ENCODE results near the gene GLMP. TPM values are rescaled to one million over a fixed set of nuclear protein-coding genes. Genes with fewer than 3 reads are reported as not detected.

GLMP gene
- total RNA-seq, 2 experiments from 2014 or later, result 10.0 to 10.1 TPM

DNA sequence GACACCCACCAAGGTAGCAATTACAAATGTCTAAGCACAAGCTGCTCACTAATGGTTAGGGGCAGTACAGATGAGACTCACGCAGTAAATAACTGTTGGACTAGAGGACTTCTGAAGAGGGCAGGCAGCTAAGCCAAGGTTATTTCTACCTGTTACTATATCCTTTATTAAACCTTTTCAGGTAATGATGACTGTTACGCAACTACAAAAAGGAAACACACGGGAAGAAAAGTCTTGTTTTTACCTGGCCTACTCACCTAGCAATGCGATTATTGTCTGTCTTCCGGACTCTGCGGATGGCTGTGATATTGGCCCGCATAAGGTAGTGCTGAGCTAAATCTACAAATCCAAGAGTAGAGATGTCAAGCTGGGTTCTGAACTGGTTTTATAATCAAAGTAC is 21.4 kb upstream of the GLMP start:
- intact Hi-C loops (cut with micrococcal nuclease), result loop anchor here (5.0 kb wide), 2 partner anchors 55 to 90 kb away; no protein-coding TSS in a partner anchor
- Mint-ChIP-seq H3K27ac (no peak overlapping the region), H3K9me3 (no peaks in the 10 kb centered on the region), H3K36me3 (ENCODE audit: low read depth) (peaks cover 50% of the 10 kb centered on the region), H3K27me3 (ENCODE audit: low read depth) (no peaks in the 10 kb centered on the region), H3K4me3 (no peak overlapping the region), H3K4me1 (ENCODE audit: low read depth) (no peaks in the 10 kb centered on the region)
- CTCF ChIA-PET, result interaction anchor here (1.0 to 1.7 kb wide), 3 partner anchors 18 to 175 kb away, joined by 3 to 6 read pairs (median 5); partner anchors contain the start of gene TMEM79
- no peak for DNase-seq

DNA sequence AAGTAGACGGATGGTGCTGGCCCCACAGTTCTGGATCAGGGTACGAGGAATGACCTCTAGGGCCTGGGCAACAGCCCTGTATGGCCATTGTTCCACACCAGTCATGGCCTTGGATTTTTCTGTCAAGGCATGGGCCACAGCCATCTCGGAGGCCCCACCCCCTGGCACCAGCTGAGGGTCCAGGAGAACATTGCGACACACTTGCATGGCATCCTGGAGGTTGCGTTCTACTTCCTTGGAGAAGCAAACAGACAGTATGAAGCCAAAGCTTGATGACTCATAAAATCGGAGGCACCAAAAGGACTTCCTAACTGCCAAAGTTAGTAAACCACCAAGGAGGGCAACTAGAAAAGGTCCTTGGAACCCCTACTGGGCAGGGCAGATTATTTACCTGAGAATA is 15.5 kb upstream of the GLMP start:
- H3K27me3 Mint-ChIP-seq (ENCODE audit: low read depth), result no peaks in the 10 kb centered on the region
- H3K9me3 Mint-ChIP-seq, result no peaks in the 10 kb centered on the region
- H3K27ac Mint-ChIP-seq, result no peak overlapping the region
- intact Hi-C loops (cut with micrococcal nuclease), result no loop called here
- CTCF ChIA-PET, result interaction anchor here (1.5 kb wide), 1 partner anchor 9 kb away, joined by 3 read pairs; no protein-coding TSS in a partner anchor
- no peaks in the 10 kb centered on the region for H3K4me1 Mint-ChIP-seq (ENCODE audit: low read depth)
- no peak overlapping the region for H3K4me3 Mint-ChIP-seq
- no peak for DNase-seq
- H3K36me3 Mint-ChIP-seq (ENCODE audit: low read depth), result peaks cover 35% of the 10 kb centered on the region

GRCh38 chr1:156308078-156308477 is 12.6 kb upstream of the GLMP start:
- DNase-seq, result no peak
- no peaks in the 10 kb centered on the region for H3K27me3 Mint-ChIP-seq (ENCODE audit: low read depth)
- H3K9me3 Mint-ChIP-seq, result no peaks in the 10 kb centered on the region
- H3K27ac Mint-ChIP-seq, result no peak overlapping the region
- H3K4me3 Mint-ChIP-seq, result no peak overlapping the region
- intact Hi-C loops (cut with micrococcal nuclease), result no loop called here
- H3K4me1 Mint-ChIP-seq (ENCODE audit: low read depth), result no peaks in the 10 kb centered on the region
- CTCF ChIA-PET, result interaction anchor here (3.3 kb wide), 1 partner anchor 11 kb away, joined by 15 read pairs; no protein-coding TSS in a partner anchor
- H3K36me3 Mint-ChIP-seq (ENCODE audit: low read depth), result peaks cover 31% of the 10 kb centered on the region

DNA sequence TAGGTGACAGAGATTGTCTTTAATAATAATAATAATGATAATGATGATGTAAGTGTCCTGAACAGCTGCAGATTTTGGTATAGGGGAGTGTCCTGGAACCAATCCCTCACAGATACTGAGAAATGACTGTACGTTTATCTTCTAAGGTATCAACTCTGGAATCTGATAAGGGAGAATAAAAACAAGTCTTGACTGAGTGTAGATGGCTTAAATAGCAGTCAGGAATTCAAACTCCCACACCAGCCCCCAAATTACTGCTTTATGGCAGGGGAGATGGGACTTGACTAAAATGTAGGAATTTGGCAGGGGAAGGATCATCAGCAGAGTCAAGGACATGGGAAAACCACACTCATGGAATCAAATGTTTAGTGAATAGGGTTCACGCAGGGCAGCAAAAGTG is 9.7 kb upstream of the GLMP start:
- H3K27ac Mint-ChIP-seq, result no peak overlapping the region
- H3K9me3 Mint-ChIP-seq, result no peaks in the 10 kb centered on the region
- peaks cover 19% of the 10 kb centered on the region for H3K36me3 Mint-ChIP-seq (ENCODE audit: low read depth)
- H3K4me1 Mint-ChIP-seq (ENCODE audit: low read depth), result no peaks in the 10 kb centered on the region
- CTCF ChIA-PET, result interaction anchor here (0.7 to 0.9 kb wide), 2 partner anchors 23 to 222 kb away, joined by 3 read pairs; partner anchors contain the start of gene SMG5
- DNase-seq, result no peak
- no peaks in the 10 kb centered on the region for H3K27me3 Mint-ChIP-seq (ENCODE audit: low read depth)
- intact Hi-C loops (cut with micrococcal nuclease), result no loop called here
- H3K4me3 Mint-ChIP-seq, result no peak overlapping the region

DNA sequence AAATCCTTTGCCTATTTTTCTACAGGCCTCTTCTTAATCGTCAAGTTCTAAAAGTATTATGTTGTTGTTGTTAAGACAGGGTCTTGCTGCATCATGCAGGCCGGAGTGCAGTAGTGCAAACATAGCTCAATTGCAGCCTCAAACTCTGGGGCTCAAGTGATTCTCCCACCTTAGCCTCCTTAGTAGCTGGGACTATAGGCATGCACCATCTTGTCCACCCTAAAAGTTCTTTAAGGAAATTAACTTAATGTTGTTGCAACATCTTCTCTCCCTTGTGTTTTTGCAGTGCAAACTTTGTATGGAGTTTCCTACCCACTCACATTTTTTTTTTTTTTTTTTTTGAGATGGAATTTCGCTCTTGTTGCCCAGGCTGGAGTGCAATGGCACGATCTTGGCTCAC is 7.8 kb upstream of the GLMP start:
- intact Hi-C loops (cut with micrococcal nuclease), result no loop called here
- no peak for DNase-seq
- Mint-ChIP-seq H3K27me3 (ENCODE audit: low read depth) (no peaks in the 10 kb centered on the region), H3K27ac (no peak overlapping the region), H3K4me3 (no peak overlapping the region), H3K36me3 (ENCODE audit: low read depth) (peaks cover 11% of the 10 kb centered on the region), H3K9me3 (no peaks in the 10 kb centered on the region), H3K4me1 (ENCODE audit: low read depth) (no peaks in the 10 kb centered on the region)
- CTCF ChIA-PET, result no interaction called here

GRCh38 chr1:156298852-156299357 is 3.4 kb upstream of the GLMP start, which contains the start of gene VHLL:
Gene VHLL, minus strand, starts transcription at chr1:156299307. Its CDS starts 118 bp downstream, at chr1:156299189.
- CTCF ChIA-PET, result no interaction called here

GRCh38 chr1:156293895-156294294 is 1.6 kb downstream of the GLMP start:
- Mint-ChIP-seq H3K4me3 (no peak overlapping the region), H3K27me3 (ENCODE audit: low read depth) (no peaks in the 10 kb centered on the region), H3K36me3 (ENCODE audit: low read depth) (peaks cover 5% of the 10 kb centered on the region), H3K27ac (no peak overlapping the region), H3K9me3 (no peaks in the 10 kb centered on the region), H3K4me1 (ENCODE audit: low read depth) (peaks cover 18% of the 10 kb centered on the region)
- CTCF ChIA-PET, result no interaction called here
- DNase-seq, result no peak
- intact Hi-C loops (cut with micrococcal nuclease), result no loop called here

More at GRCh38 chr1:156298852-156299357, 3.4 kb upstream of the GLMP start, which contains the start of gene VHLL:
- Mint-ChIP-seq H3K4me3 (no peak within 1 kb of the TSS), H3K9me3 (no peaks in the 10 kb centered on the region), H3K4me1 (ENCODE audit: low read depth) (peaks cover 17% of the 10 kb centered on the region), H3K27me3 (ENCODE audit: low read depth) (no peaks in the 10 kb centered on the region), H3K27ac (no peak within 1 kb of the TSS), H3K36me3 (ENCODE audit: low read depth) (peaks cover 1% of the 10 kb centered on the region)
- DNase-seq, result no peak
- intact Hi-C loops (cut with micrococcal nuclease), result loop anchor here (5.0 kb wide), 1 partner anchor 38 kb away; the partner anchor contains the start of genes CCT3 and TSACC

DNA sequence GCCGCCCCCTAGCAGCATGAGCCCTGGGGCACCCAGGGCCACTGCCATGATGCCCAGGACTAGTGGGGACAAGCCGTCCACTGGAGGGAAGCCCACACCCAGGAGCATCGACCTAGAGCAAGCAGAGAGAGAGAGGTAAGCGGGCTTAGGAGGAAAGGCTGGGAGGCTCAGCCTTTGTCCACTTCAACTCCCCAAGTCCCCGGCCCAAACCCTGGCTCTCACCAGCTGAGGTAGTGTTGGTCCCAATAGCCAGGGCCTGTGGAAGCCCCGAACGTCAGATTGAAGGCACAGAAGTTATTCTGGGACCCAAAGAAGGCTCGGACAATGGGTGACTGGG is 2.4 kb downstream of the GLMP start:
- Mint-ChIP-seq H3K27ac (no peak overlapping the region), H3K4me3 (no peak overlapping the region), H3K4me1 (ENCODE audit: low read depth) (peaks cover 18% of the 10 kb centered on the region), H3K36me3 (ENCODE audit: low read depth) (peaks cover 5% of the 10 kb centered on the region), H3K9me3 (no peaks in the 10 kb centered on the region), H3K27me3 (ENCODE audit: low read depth) (no peaks in the 10 kb centered on the region)
- no peak for DNase-seq
- CTCF ChIA-PET, result no interaction called here
- intact Hi-C loops (cut with micrococcal nuclease), result no loop called here

DNA sequence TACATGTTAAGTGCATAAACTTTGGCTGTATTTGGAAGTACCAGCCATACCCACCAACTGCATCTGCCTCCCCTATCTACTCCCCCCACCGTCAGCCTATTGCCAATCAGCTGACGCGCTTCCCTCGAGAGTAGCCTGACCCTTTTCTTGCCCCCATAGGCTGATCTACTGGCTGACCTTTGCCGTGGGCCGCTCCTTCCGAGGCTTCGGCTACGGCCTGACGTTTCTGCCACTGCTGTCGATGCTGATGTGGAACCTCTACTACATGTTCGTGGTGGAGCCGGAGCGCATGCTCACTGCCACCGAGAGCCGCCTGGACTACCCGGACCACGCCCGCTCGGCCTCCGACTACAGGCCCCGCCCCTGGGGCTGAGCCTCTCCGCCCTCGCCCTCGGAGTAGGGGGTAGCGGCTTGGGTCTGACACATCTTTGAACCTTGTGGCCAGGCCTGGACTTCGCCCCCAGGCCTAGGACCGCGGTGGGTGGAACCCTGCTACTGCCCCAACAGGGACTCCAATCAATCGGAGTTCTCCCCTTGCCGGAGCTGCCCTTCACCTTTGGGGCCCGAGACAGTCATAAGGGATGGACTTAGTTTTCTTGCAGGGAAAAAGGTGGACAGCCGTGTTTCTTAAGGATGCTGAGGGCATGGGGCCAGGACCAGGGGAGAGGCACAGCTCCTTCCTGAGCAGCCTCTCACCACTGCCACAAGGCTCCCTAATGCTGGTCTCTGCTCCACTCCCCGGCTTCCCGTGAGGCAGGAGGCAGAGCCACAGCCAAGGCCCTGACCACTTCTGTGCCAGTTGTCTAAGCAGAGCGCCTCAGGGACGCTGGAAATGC is 4.0 kb downstream of the GLMP start:
- H3K36me3 Mint-ChIP-seq (ENCODE audit: low read depth), result peaks cover 5% of the 10 kb centered on the region
- CTCF ChIA-PET, result no interaction called here
- no peak overlapping the region for H3K27ac Mint-ChIP-seq

GRCh38 chr1:156289857-156290256 is 5.6 kb downstream of the GLMP start:
- no peak overlapping the region for H3K27ac Mint-ChIP-seq

More for the DNA sequence above, 4.0 kb downstream of the GLMP start:
- peaks cover 18% of the 10 kb centered on the region for H3K4me1 Mint-ChIP-seq (ENCODE audit: low read depth)
- H3K4me3 Mint-ChIP-seq, result no peak overlapping the region
- intact Hi-C loops (cut with micrococcal nuclease), result no loop called here
- DNase-seq, result no peak
- H3K9me3 Mint-ChIP-seq, result no peaks in the 10 kb centered on the region
- H3K27me3 Mint-ChIP-seq (ENCODE audit: low read depth), result no peaks in the 10 kb centered on the region

GRCh38 chr1:156286061-156286460 is 9.4 kb downstream of the GLMP start:
- peaks cover 17% of the 10 kb centered on the region for H3K4me1 Mint-ChIP-seq (ENCODE audit: low read depth)
- intact Hi-C loops (cut with micrococcal nuclease), result no loop called here
- no peak for DNase-seq
- H3K27ac Mint-ChIP-seq, result no peak overlapping the region
- H3K36me3 Mint-ChIP-seq (ENCODE audit: low read depth), result peaks cover 7% of the 10 kb centered on the region
- H3K4me3 Mint-ChIP-seq, result no peak overlapping the region
- no peaks in the 10 kb centered on the region for H3K9me3 Mint-ChIP-seq
- no peaks in the 10 kb centered on the region for H3K27me3 Mint-ChIP-seq (ENCODE audit: low read depth)
- CTCF ChIA-PET, result interaction anchor here (1.6 kb wide), 1 partner anchor 159 kb away, joined by 4 read pairs; no protein-coding TSS in a partner anchor

More at GRCh38 chr1:156289857-156290256, 5.6 kb downstream of the GLMP start:
- Mint-ChIP-seq H3K9me3 (no peaks in the 10 kb centered on the region), H3K27me3 (ENCODE audit: low read depth) (no peaks in the 10 kb centered on the region), H3K4me1 (ENCODE audit: low read depth) (peaks cover 10% of the 10 kb centered on the region), H3K36me3 (ENCODE audit: low read depth) (peaks cover 7% of the 10 kb centered on the region), H3K4me3 (no peak overlapping the region)
- CTCF ChIA-PET, result no interaction called here
- no peak for DNase-seq
- intact Hi-C loops (cut with micrococcal nuclease), result no loop called here

GRCh38 chr1:156285437-156285836 is 10.0 kb downstream of the GLMP start:
- H3K4me3 Mint-ChIP-seq, result no peak overlapping the region
- intact Hi-C loops (cut with micrococcal nuclease), result no loop called here
- H3K27me3 Mint-ChIP-seq (ENCODE audit: low read depth), result no peaks in the 10 kb centered on the region
- DNase-seq, result no peak
- H3K4me1 Mint-ChIP-seq (ENCODE audit: low read depth), result peaks cover 23% of the 10 kb centered on the region
- CTCF ChIA-PET, result interaction anchor here (1.0 to 1.6 kb wide), 2 partner anchors 21 to 160 kb away, joined by 3 to 4 read pairs; no protein-coding TSS in a partner anchor
- peaks cover 7% of the 10 kb centered on the region for H3K36me3 Mint-ChIP-seq (ENCODE audit: low read depth)
- H3K9me3 Mint-ChIP-seq, result no peaks in the 10 kb centered on the region
- H3K27ac Mint-ChIP-seq, result no peak overlapping the region
